HG03159 (cell line): Measurements from ENCODE around the gene PSMD13.
A peak's percentile ranks its signal among the peaks of the same experiment; 100 is the strongest.

Source experiments
- ATAC-seq: cut with Tn5 transposase; IDR thresholded peaks from one replicate; pipeline ENCODE4 v1.9.1; 2021; ENCODE audit warnings: mild to moderate bottlenecking, moderate library complexity; ENCODE audit not compliant: unreplicated experiment

The PSMD13 gene

GRCh38 chr11:203945-204586 lies 32.7 kb upstream of the PSMD13 start:
- no peak for ATAC-seq

GRCh38 chr11:204587-205109 lies 32.1 kb upstream of the PSMD13 start:
- no peak for ATAC-seq

GRCh38 chr11:205221-206001 lies 31.4 kb upstream of the PSMD13 start:
- ATAC-seq = no peak

GRCh38 chr11:206002-206384 lies 30.8 kb upstream of the PSMD13 start:
- no peak for ATAC-seq

- ATAC-seq = peak; percentile 2
These were observed 30.1 kb upstream of the PSMD13 start for GRCh38 chr11:206526-207207.

- ATAC-seq = peak; percentile 72
These were observed 29.4 kb upstream of the PSMD13 start, which contains the start of the genes BET1L and RIC8A for GRCh38 chr11:207208-207862. Gene BET1L (minus strand): TSS chr11:207399. CDS start chr11:207321, 78 bp downstream. Gene RIC8A (plus strand): TSS chr11:207708. CDS start chr11:208855, 1,147 bp downstream.

GRCh38 chr11:207863-208180 lies 29.0 kb upstream of the PSMD13 start:
- no peak for ATAC-seq

GRCh38 chr11:208181-208916 lies 28.4 kb upstream of the PSMD13 start:
- ATAC-seq = peak; percentile 38

GRCh38 chr11:208917-209260 lies 27.9 kb upstream of the PSMD13 start:
- no peak for ATAC-seq

- ATAC-seq = no peak
These were observed 27.3 kb upstream of the PSMD13 start for GRCh38 chr11:209275-210121.

GRCh38 chr11:210122-210802 lies 26.5 kb upstream of the PSMD13 start:
- ATAC-seq = no peak

- ATAC-seq = no peak
These were observed 26.0 kb upstream of the PSMD13 start for GRCh38 chr11:210803-211180.

GRCh38 chr11:211295-211694 lies 25.5 kb upstream of the PSMD13 start:
- ATAC-seq = no peak

GRCh38 chr11:211741-212140 lies 25.0 kb upstream of the PSMD13 start:
- ATAC-seq = no peak

- no peak for ATAC-seq
These were observed 24.4 kb upstream of the PSMD13 start for GRCh38 chr11:212150-213100.

- ATAC-seq = no peak
These were observed 23.7 kb upstream of the PSMD13 start for GRCh38 chr11:213111-213510.

GRCh38 chr11:214083-214482 lies 22.7 kb upstream of the PSMD13 start:
- no peak for ATAC-seq

GRCh38 chr11:215581-216037 lies 21.2 kb upstream of the PSMD13 start:
- no peak for ATAC-seq
